ENCODE results near the gene ATP6V0D1. TPM values are rescaled to one million over a fixed set of nuclear protein-coding genes. Genes with fewer than 3 reads are reported as not detected.

The ATP6V0D1 gene
- total RNA-seq, 1 experiment from 2014 or later = 43.0 TPM

DNA sequence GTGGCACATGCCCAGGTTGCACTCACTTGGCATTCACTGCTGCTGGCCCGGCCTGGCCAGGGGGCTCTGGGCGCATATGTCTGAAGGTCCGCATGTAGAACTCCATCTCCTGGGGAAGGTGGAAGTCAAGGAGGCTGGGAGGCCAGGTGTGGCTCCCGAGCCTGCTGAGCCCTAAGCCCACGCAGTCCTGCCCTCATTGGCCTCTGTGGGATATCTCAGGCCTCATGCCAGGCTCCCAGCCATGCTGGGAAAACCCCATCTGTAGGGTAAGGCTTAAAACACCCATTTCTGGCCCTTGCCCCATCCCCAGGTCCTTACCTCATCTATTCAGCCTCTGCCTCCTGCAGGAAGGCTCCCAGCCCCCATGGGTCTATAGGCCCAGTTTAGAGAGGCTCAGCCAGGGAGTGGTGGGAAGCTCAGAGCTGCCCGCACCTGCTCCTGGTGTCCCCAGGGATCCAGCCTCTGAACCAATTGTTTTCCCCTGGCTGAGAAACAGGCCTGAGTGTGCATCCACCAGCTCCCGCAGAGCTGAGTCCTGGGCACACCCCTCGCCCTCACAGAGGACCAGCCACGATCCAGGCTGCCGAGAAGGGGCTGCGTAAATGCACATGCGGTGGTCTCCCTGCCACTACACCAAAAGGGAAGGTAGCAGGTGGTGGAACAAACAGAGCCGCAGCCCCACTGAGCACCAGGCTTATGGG is 85.3 kb downstream of the ATP6V0D1 start:
- Histone ChIP-seq H2BK20ac (ENCODE audit: low read depth, low read length, poor library complexity, severe bottlenecking) (no peak overlapping the region), H3K9ac (ENCODE audit: extremely low read depth, insufficient read length, low read length) (no peak overlapping the region), H3K56ac (ENCODE audit: insufficient read length, low read depth, low read length) (no peak overlapping the region), H4K91ac (ENCODE audit: insufficient read length, low read depth, low read length) (no peak overlapping the region), H3K79me2 (ENCODE audit: insufficient read depth, low read length) (no peaks in the 10 kb centered on the region), H3K18ac (ENCODE audit: insufficient read length, low read depth, low read length) (peak overlapping the region; percentile 52), H3K4ac (ENCODE audit: low read depth, low read length) (no peak overlapping the region), H3K23ac (ENCODE audit: insufficient read length, low read depth, low read length) (no peak overlapping the region), H3K79me1 (ENCODE audit: insufficient read depth, low read depth, low read length, poor library complexity, severe bottlenecking) (no peaks in the 10 kb centered on the region), H4K5ac (ENCODE audit: insufficient read length, low read depth, low read length) (no peak overlapping the region), H2BK5ac (ENCODE audit: insufficient read length, low read length) (no peak overlapping the region), H2BK120ac (ENCODE audit: low read depth, low read length, poor library complexity, severe bottlenecking) (no peak overlapping the region), H3K23me2 (ENCODE audit: insufficient read length, low read depth, low read length, poor library complexity, severe bottlenecking) (peaks cover 3% of the 10 kb centered on the region), H3K4me1 (ENCODE audit: insufficient read depth, low read length) (no peaks in the 10 kb centered on the region), H3K9me3 (ENCODE audit: control insufficient read depth, low read depth, low read length) (no peaks in the 10 kb centered on the region), H2AFZ (ENCODE audit: low read length) (no peak overlapping the region), H3K4me2 (ENCODE audit: insufficient read depth, insufficient read length, low read length) (no peak overlapping the region), H3K14ac (ENCODE audit: insufficient read depth, low read length) (0 out of 2 replicates have a peak overlapping the region, but pooled peaks have one; percentile 38), H3T11ph (ENCODE audit: low read length) (no peak overlapping the region), H2BK15ac (ENCODE audit: low read depth, low read length) (no peak overlapping the region), H3K27me3 (ENCODE audit: insufficient read depth, low read length) (peaks cover 25% of the 10 kb centered on the region; the same call in 1 of the 2 replicates), H3K27ac (ENCODE audit: insufficient read length, low read depth, low read length) (no peak overlapping the region), H2BK12ac (ENCODE audit: insufficient read length, low read depth, low read length) (no peak overlapping the region), H2AK5ac (ENCODE audit: insufficient read length, low read length) (no peak overlapping the region), H4K8ac (replicated peaks; ENCODE audit: insufficient read length, low read depth, low read length) (no peak overlapping the region), H4K20me1 (ENCODE audit: control insufficient read depth, insufficient read depth, insufficient read length) (peaks cover 2% of the 10 kb centered on the region)
- H3K9me3 Mint-ChIP-seq = no peaks in the 10 kb centered on the region
- no peak overlapping the region for H3K27ac Mint-ChIP-seq
- no CpG with 5 or more reads among the region's 13 CpGs for WGBS (ENCODE audit: extremely low coverage, insufficient read length, low lambda C conversion rate)
- H3K27me3 Mint-ChIP-seq (ENCODE audit: low read depth) = peaks cover 71% of the 10 kb centered on the region
- peak overlapping the region in 1 of 2 experiments; percentile 50; a peak in 1 of 5 replicates for H3K4me3 Mint-ChIP-seq
- no peak for DNase-seq
- H3K36me3 Mint-ChIP-seq (ENCODE audit: insufficient read depth in 1 of 3, low read depth in 3 of 3) = peaks cover 0 to under 1% (median 0%) of the 10 kb centered on the region in 3 experiments; a peak in 1 of 7 replicates
- peaks cover 16 to 36% of the 10 kb centered on the region in 2 experiments for H3K4me1 Mint-ChIP-seq
- TF ChIP-seq, protein P1, sequence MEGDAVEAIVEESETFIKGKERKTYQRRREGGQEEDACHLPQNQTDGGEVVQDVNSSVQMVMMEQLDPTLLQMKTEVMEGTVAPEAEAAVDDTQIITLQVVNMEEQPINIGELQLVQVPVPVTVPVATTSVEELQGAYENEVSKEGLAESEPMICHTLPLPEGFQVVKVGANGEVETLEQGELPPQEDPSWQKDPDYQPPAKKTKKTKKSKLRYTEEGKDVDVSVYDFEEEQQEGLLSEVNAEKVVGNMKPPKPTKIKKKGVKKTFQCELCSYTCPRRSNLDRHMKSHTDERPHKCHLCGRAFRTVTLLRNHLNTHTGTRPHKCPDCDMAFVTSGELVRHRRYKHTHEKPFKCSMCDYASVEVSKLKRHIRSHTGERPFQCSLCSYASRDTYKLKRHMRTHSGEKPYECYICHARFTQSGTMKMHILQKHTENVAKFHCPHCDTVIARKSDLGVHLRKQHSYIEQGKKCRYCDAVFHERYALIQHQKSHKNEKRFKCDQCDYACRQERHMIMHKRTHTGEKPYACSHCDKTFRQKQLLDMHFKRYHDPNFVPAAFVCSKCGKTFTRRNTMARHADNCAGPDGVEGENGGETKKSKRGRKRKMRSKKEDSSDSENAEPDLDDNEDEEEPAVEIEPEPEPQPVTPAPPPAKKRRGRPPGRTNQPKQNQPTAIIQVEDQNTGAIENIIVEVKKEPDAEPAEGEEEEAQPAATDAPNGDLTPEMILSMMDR (conservative IDR thresholded peaks at IDR 0.05) = no peak

Measured in H9 (cell line).